Smooth muscle cell (in vitro differentiated cells): Measurements from ENCODE around the gene PEX5L. TPM values are rescaled to one million over a fixed set of nuclear protein-coding genes. Genes with fewer than 3 reads are reported as not detected.

Experiments used
- DNase-seq: peaks from one replicate; lab custom pipeline; 2025; ENCODE audit not compliant: unreplicated experiment; lab: John Stamatoyannopoulos, UW
- H2AFZ ChIP-seq: fragments of 200-600 bp; sonication (generic); 2 replicates; pipeline ENCODE4 v1.6.0; 2016; ENCODE audit warnings: antibody characterized with exemption, low read depth, mild to moderate bottlenecking
- H3F3A ChIP-seq: fragments of 200-600 bp; sonication (generic); 2 replicates; pipeline ENCODE4 v1.6.0; 2017; ENCODE audit warnings: antibody characterized with exemption, low read depth
- H3K27ac ChIP-seq: fragments of 200-600 bp; sonication (generic); 2 replicates; pipeline ENCODE4 v1.5.1; 2016; ENCODE audit warnings: low read depth, mild to moderate bottlenecking
- H3K27me3 ChIP-seq: fragments of 200-600 bp; sonication (generic); 2 replicates; pipeline ENCODE4 v1.6.1; 2016; ENCODE audit warnings: low read depth, mild to moderate bottlenecking
- H3K36me3 ChIP-seq: fragments of 200-600 bp; sonication (generic); 2 replicates; pipeline ENCODE4 v1.5.1; 2016; ENCODE audit warnings: low read depth
- H3K4me1 ChIP-seq: fragments of 200-600 bp; sonication (generic); 2 replicates; pipeline ENCODE4 v1.5.1; 2016; ENCODE audit warnings: low read depth
- H3K4me2 ChIP-seq: fragments of 200-600 bp; sonication (generic); 2 replicates; pipeline ENCODE4 v1.6.0; 2016; ENCODE audit warnings: mild to moderate bottlenecking
- H3K4me3 ChIP-seq: fragments of 200-600 bp; sonication (generic); 2 replicates; pipeline ENCODE4 v1.5.1; 2016; ENCODE audit warnings: mild to moderate bottlenecking
- H3K79me2 ChIP-seq: fragments of 200-600 bp; sonication (generic); 2 replicates; pipeline ENCODE4 v1.6.0; 2016; ENCODE audit warnings: low read depth, mild to moderate bottlenecking
- H3K9ac ChIP-seq: fragments of 200-600 bp; sonication (generic); 2 replicates; pipeline ENCODE4 v1.6.0; 2016; ENCODE audit warnings: low read depth
- H3K9me3 ChIP-seq: fragments of 200-600 bp; sonication (generic); replicated peaks from 2 replicates; pipeline ENCODE4 v1.5.1; 2016; ENCODE audit warnings: low read depth
- H4K20me1 ChIP-seq: fragments of 200-600 bp; sonication (generic); 2 replicates; pipeline ENCODE4 v1.6.0; 2016; ENCODE audit warnings: low read depth
- WGBS: methylation state at CpG from one replicate; pipeline ENCODE4 v1.1.7; 2016; ENCODE audit warnings: low lambda C conversion rate; 5-methylcytosine and 5-hydroxymethylcytosine counted together
- polyA plus RNA-seq: library from polyadenylated mRNA; unstranded; fragments of >200 nt; fragmentation: Nextera tagmentation; extraction: Ambion mirVana; gene quantifications from 2 replicates; pipeline ENCODE4 v1.2.1, GENCODE V29; 2016
- total RNA-seq: library from RNA; depleted of rRNA; stranded (reverse); fragments of >200 nt; gene quantifications from 2 replicates; pipeline ENCODE4 v1.2.3, GENCODE V29; 2014
- TF ChIP-seq, protein P1 (sequence below): fragments of 200-600 bp; sonication (generic); IDR thresholded peaks from 2 replicates; pipeline ENCODE4 v1.5.1; 2017; ENCODE audit warnings: borderline replicate concordance, mild to moderate bottlenecking, antibody characterized with exemption; ENCODE audit not compliant: insufficient read depth, poor library complexity, severe bottlenecking

Gene PEX5L
- total and polyA plus RNA-seq, 2 experiments from 2014 or later: not detected

DNA sequence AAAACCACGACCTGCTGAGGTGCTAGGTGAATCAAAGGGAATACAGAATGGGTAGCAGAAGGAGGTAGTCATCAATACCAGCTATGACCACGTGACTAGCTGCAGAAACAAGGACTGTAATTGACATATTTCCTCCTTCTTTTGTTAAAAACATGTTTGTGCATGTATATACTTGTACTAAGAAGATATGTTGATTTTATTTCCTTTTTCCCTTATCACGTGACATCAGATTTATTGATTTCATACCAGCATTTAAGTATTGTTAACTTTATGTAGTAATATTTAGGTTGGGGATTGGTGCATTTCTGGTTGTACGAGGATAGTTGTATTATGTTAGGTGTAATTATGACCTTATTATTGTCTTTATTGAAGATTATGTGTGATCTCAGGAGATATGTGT, 36.2 kb downstream of the PEX5L start:
- Histone ChIP-seq H3K36me3 (no peaks in the 10 kb centered on the region), H4K20me1 (no peaks in the 10 kb centered on the region), H3K9ac (no peak overlapping the region), H3K4me1 (peaks cover 5% of the 10 kb centered on the region), H3K4me3 (no peak overlapping the region), H3K27ac (no peak overlapping the region), H3K27me3 (no peaks in the 10 kb centered on the region), H3K9me3 (no peaks in the 10 kb centered on the region), H3K79me2 (no peaks in the 10 kb centered on the region), H3F3A (no peaks in the 10 kb centered on the region), H2AFZ (no peak overlapping the region), H3K4me2 (no peak overlapping the region)
- TF ChIP-seq, protein P1, sequence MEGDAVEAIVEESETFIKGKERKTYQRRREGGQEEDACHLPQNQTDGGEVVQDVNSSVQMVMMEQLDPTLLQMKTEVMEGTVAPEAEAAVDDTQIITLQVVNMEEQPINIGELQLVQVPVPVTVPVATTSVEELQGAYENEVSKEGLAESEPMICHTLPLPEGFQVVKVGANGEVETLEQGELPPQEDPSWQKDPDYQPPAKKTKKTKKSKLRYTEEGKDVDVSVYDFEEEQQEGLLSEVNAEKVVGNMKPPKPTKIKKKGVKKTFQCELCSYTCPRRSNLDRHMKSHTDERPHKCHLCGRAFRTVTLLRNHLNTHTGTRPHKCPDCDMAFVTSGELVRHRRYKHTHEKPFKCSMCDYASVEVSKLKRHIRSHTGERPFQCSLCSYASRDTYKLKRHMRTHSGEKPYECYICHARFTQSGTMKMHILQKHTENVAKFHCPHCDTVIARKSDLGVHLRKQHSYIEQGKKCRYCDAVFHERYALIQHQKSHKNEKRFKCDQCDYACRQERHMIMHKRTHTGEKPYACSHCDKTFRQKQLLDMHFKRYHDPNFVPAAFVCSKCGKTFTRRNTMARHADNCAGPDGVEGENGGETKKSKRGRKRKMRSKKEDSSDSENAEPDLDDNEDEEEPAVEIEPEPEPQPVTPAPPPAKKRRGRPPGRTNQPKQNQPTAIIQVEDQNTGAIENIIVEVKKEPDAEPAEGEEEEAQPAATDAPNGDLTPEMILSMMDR: no peak
- 76% methylated on average over 4 of the region's 4 CpGs for WGBS
- DNase-seq: no peak

DNA sequence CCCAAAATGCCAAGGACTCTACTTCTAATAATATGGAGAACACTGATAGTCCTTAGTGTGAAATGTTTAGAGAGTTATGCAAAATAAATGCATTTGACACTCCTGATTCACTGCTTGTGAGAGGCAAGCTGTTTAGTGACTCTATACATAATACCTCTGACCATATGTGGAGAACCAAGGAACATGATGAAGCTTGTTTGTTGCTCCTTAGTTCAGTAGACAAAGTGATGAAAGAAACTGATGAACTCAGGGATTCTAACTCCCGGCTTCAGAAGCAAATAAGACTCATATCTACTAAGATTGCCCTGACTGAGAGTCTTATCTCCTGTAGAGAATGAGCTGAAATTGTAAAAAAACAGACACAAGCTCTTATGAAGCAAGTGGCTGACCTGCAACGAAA, 41.3 kb downstream of the PEX5L start:
- H3K27ac ChIP-seq: no peak overlapping the region
- H3K36me3 ChIP-seq: no peaks in the 10 kb centered on the region
- DNase-seq: no peak
- WGBS: 93% methylated on average over 2 of the region's 2 CpGs
- H4K20me1 ChIP-seq: no peaks in the 10 kb centered on the region
- no peaks in the 10 kb centered on the region for H3F3A ChIP-seq
- no peaks in the 10 kb centered on the region for H3K4me1 ChIP-seq
- no peaks in the 10 kb centered on the region for H3K79me2 ChIP-seq
- no peak overlapping the region for H3K9ac ChIP-seq
- TF ChIP-seq, protein P1: no peak
- H3K4me3 ChIP-seq: no peak overlapping the region
- H2AFZ ChIP-seq: no peak overlapping the region
- H3K27me3 ChIP-seq: no peaks in the 10 kb centered on the region
- H3K4me2 ChIP-seq: no peak overlapping the region
- H3K9me3 ChIP-seq: no peaks in the 10 kb centered on the region

DNA sequence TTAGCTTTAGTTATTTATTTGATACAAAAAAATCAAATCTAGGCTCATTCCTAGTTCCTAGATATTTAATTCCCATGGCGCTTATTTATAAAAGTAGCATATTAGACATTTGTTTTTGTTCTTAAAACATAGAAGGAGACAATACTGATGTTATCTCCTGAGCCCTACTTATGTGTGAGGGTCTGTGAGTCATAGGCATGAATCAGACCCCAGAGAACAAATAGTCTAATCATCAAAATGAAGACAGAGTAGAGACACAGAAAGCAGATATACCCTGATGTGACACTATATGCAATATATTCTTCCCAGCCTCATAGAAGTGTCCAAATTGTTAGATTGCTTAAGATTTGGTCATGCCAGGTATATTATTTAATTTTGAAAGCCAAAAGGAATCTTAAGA, 44.9 kb downstream of the PEX5L start:
- Histone ChIP-seq H2AFZ (no peak overlapping the region), H4K20me1 (no peaks in the 10 kb centered on the region), H3K9ac (no peak overlapping the region), H3K9me3 (no peaks in the 10 kb centered on the region), H3K4me2 (no peak overlapping the region), H3F3A (no peaks in the 10 kb centered on the region), H3K4me3 (no peak overlapping the region), H3K79me2 (no peaks in the 10 kb centered on the region), H3K4me1 (no peaks in the 10 kb centered on the region), H3K27me3 (no peaks in the 10 kb centered on the region), H3K36me3 (no peaks in the 10 kb centered on the region), H3K27ac (no peak overlapping the region)
- 87% methylated on average over 1 of the region's 1 CpG for WGBS
- TF ChIP-seq, protein P1: no peak
- no peak for DNase-seq

DNA sequence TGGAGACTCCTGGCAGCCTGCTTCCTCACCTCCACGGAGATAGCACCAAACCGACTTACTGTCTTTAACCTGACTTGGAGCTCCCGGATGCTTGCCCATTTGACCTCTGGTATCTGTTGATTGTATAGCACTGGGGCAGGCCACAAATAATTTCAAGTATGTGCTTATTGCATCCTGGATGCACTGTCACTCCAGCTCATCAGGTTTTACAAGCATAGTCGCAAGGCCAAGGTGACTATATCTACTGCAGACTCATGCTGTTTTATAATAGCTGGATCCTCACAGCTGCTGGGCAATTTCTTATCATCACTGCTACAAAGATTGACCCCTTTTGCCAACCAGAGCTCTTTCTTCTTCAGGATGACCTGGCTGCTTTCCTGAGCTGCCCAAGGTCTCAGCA, 45.6 kb downstream of the PEX5L start:
- Histone ChIP-seq H3K27me3 (no peaks in the 10 kb centered on the region), H3F3A (no peaks in the 10 kb centered on the region), H3K9me3 (no peaks in the 10 kb centered on the region), H3K4me2 (no peak overlapping the region), H3K4me1 (no peaks in the 10 kb centered on the region), H3K36me3 (no peaks in the 10 kb centered on the region), H3K27ac (no peak overlapping the region), H3K4me3 (no peak overlapping the region), H2AFZ (no peak overlapping the region), H3K79me2 (no peaks in the 10 kb centered on the region), H3K9ac (no peak overlapping the region), H4K20me1 (no peaks in the 10 kb centered on the region)
- DNase-seq: no peak
- TF ChIP-seq, protein P1: no peak
- WGBS: 75% methylated on average over 4 of the region's 4 CpGs
